Vagina (tissue), 2 donors: ENCODE measurements around the gene ACTA1.
"Not testable (repeated sequence)": the region's sequence is repeated elsewhere in the genome, so short reads cannot be mapped to it uniquely, and the experiment has no call there.

Source experiments
- CTCF ChIP-seq, 3 experiments: fragments of 450-650 bp in 2 of 3; fragments of 200-600 bp in 1 of 3; sonication (generic) in 1 of 3; IDR thresholded peaks; one replicate each; pipeline ENCODE4 v1.5.1; 2017 to 2019; ENCODE audit warnings: antibody characterized with exemption in 3 of 3, mild to moderate bottlenecking in 2 of 3, moderate library complexity in 2 of 3
- POLR2A ChIP-seq, 2 donors: fragments of 450-650 bp; IDR thresholded peaks; one replicate each; pipeline ENCODE4 v1.6.1; 2017; ENCODE audit warnings: antibody characterized with exemption in 2 of 2, mild to moderate bottlenecking in 2 of 2, moderate library complexity in 2 of 2

DNA sequence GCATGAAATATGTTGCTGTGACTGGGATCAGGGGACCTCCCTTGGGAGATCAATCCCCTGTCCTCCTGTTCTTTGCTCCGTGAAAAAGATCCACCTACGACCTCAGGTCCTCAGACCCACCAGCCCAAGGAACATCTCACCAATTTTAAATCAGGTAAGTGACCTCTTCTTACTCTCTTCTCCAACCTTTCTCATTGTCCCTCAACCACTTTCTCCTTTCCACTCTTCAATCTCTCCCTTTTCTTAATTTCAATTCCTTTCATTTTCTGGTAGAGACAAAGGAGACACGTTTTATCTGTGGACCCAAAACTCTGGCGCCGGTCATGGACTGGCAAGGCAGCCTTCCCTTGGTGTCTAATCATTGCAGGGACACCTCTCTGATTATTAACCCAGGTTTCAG is 21.1 kb downstream of the ACTA1 start:
- not testable (repeated sequence) for TF ChIP-seq CTCF, POLR2A (IDR thresholded peaks at IDR 0.05)
